Measurements from ENCODE around the gene RNF25. TPM values are rescaled to one million over a fixed set of nuclear protein-coding genes. Genes with fewer than 3 reads are reported as not detected.

The RNF25 gene
- total RNA-seq, 2 experiments from 2014 or later = 14.7 to 17.0 TPM

DNA sequence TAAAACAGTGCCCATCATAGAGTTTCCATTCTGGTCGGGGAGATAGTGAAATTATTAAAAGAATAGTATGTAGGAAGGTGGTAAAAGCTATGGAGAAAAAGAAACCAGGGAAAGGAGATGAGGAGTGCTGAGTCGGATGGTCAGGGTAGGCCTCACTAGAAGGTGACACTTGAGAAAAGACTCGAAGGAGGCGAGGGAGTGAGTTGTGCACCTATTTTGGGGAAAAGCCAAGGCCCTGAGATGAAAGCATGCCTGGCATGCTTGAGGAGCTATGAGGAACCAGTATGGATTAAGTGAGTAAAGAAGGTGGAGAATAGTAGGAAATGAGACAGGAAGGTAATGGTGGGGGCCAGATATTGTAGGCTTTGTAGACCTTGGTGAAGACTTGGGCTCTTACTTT, 31.5 kb upstream of the RNF25 start:
- TF ChIP-seq, protein P1, sequence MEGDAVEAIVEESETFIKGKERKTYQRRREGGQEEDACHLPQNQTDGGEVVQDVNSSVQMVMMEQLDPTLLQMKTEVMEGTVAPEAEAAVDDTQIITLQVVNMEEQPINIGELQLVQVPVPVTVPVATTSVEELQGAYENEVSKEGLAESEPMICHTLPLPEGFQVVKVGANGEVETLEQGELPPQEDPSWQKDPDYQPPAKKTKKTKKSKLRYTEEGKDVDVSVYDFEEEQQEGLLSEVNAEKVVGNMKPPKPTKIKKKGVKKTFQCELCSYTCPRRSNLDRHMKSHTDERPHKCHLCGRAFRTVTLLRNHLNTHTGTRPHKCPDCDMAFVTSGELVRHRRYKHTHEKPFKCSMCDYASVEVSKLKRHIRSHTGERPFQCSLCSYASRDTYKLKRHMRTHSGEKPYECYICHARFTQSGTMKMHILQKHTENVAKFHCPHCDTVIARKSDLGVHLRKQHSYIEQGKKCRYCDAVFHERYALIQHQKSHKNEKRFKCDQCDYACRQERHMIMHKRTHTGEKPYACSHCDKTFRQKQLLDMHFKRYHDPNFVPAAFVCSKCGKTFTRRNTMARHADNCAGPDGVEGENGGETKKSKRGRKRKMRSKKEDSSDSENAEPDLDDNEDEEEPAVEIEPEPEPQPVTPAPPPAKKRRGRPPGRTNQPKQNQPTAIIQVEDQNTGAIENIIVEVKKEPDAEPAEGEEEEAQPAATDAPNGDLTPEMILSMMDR (IDR thresholded peaks at IDR 0.05) = no peak
- Mint-ChIP-seq H3K36me3 (ENCODE audit: low read depth) (no peaks in the 10 kb centered on the region), H3K9me3 (no peaks in the 10 kb centered on the region), H3K27ac (no peak overlapping the region), H3K4me3 (no peak overlapping the region), H3K27me3 (peaks cover 1% of the 10 kb centered on the region), H3K4me1 (ENCODE audit: low read depth) (no peaks in the 10 kb centered on the region)
- ChIA-PET POLR2A (interaction anchor here (1.0 to 1.3 kb wide), 2 partner anchors 14 to 48 kb away, joined by 3 read pairs; no protein-coding TSS in a partner anchor), CTCF (no interaction called here)
- intact Hi-C loops (cut with micrococcal nuclease) = no loop called here
- ATAC-seq (no peak), DNase-seq (no peak)

DNA sequence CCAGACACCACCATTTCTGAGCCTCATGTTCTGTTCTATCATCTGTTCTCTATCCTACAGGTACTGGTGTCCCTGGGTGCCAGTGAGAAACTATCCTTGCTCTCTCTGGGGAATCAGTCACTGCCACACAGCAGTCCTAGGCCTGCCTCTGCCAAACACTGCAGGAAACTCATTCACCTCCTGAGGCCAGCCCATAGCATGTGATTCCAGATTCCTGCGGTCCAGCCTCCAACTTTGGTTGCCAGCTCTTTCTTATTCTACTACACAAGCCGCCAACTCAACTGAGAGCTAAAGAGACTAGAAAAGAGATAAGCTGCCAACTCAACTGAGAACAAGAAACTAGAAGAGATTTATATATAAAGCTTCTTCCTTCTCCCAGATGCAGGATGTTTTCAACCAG, 30.0 kb upstream of the RNF25 start:
- no peaks in the 10 kb centered on the region for H3K36me3 Mint-ChIP-seq (ENCODE audit: low read depth)
- POLR2A ChIA-PET = interaction anchor here (1.3 kb wide), 2 partner anchors 8 to 15 kb away, joined by 3 read pairs; no protein-coding TSS in a partner anchor
- ATAC-seq (no peak), DNase-seq (no peak)
- H3K4me1 Mint-ChIP-seq (ENCODE audit: low read depth) = no peaks in the 10 kb centered on the region
- no peak overlapping the region for H3K27ac Mint-ChIP-seq
- no peaks in the 10 kb centered on the region for H3K9me3 Mint-ChIP-seq
- intact Hi-C loops (cut with micrococcal nuclease) = no loop called here
- no peaks in the 10 kb centered on the region for H3K27me3 Mint-ChIP-seq
- H3K4me3 Mint-ChIP-seq = no peak overlapping the region
- TF ChIP-seq, protein P1 (IDR thresholded peaks at IDR 0.05) = no peak
- CTCF ChIA-PET = interaction anchor here (1.2 to 1.7 kb wide), 3 partner anchors 9 to 146 kb away, joined by 4 to 8 read pairs (median 5); partner anchors contain the start of gene TTLL4

DNA sequence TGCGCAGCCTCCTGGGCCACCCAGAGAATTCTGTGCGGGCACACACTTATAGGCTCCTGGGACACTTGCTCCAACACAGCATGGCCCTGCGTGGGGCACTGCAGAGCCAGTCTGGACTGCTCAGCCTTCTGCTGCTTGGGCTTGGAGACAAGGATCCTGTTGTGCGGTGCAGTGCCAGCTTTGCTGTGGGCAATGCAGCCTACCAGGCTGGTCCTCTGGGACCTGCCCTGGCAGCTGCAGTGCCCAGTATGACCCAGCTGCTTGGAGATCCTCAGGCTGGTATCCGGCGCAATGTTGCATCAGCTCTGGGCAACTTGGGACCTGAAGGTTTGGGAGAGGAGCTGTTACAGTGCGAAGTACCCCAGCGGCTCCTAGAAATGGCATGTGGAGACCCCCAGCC, 27.1 kb upstream of the RNF25 start:
- TF ChIP-seq, protein P1 (IDR thresholded peaks at IDR 0.05) = no peak
- CTCF ChIA-PET = interaction anchor here (1.4 to 2.7 kb wide), 2 partner anchors 12 to 112 kb away, joined by 4 to 9 read pairs; no protein-coding TSS in a partner anchor
- POLR2A ChIA-PET = no interaction called here
- no peak overlapping the region for H3K27ac Mint-ChIP-seq
- H3K4me3 Mint-ChIP-seq = no peak overlapping the region
- no peak for ATAC-seq
- no peaks in the 10 kb centered on the region for H3K27me3 Mint-ChIP-seq
- no peak for DNase-seq
- no peaks in the 10 kb centered on the region for H3K36me3 Mint-ChIP-seq (ENCODE audit: low read depth)
- H3K9me3 Mint-ChIP-seq = no peaks in the 10 kb centered on the region
- intact Hi-C loops (cut with micrococcal nuclease) = no loop called here
- H3K4me1 Mint-ChIP-seq (ENCODE audit: low read depth) = no peaks in the 10 kb centered on the region

DNA sequence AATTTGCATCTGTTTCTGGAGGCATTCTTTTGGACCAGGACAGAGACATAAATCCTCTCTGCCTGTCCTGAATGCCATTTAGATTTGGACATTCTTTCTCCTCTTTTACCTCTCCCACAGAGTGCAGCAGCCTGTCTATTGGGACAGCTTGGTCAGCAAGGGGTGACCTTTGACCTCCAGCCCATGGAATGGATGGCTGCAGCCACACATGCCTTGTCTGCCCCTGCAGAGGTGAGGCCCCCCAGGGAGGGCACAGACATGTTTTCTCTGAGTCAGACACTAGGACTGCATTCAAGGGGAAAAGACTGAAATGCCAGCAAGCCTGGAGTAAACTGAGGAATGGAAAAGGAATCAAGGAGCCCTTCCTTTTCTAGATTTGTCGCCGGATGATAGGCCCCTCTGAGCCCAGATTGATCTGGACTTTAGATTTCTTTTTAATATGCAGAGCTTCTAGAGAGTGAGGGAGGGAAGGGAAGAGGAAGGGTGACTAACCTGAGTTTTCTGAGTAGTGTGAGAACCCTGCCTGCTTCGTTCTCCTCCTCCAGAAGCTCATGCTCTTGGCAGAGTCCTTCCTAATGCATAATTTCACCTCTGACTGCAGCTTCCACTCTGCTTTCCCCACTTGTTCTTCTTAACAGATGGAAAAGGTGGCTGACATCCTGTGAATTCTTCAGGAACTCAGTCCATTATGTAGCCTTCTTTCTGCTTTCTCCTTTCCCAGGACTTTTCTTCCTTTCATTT, 22.8 kb upstream of the RNF25 start:
- Mint-ChIP-seq H3K36me3 (ENCODE audit: low read depth) (no peaks in the 10 kb centered on the region), H3K27ac (no peak overlapping the region), H3K27me3 (no peaks in the 10 kb centered on the region), H3K4me1 (ENCODE audit: low read depth) (no peaks in the 10 kb centered on the region), H3K9me3 (no peaks in the 10 kb centered on the region), H3K4me3 (no peak overlapping the region)
- POLR2A ChIA-PET = no interaction called here
- TF ChIP-seq, protein P1 (IDR thresholded peaks at IDR 0.05) = no peak
- ATAC-seq (no peak), DNase-seq (no peak)
- CTCF ChIA-PET = interaction anchor here (3.2 kb wide), 1 partner anchor 16 kb away, joined by 11 read pairs; the partner anchor contains the start of gene TTLL4
- intact Hi-C loops (cut with micrococcal nuclease) = no loop called here

DNA sequence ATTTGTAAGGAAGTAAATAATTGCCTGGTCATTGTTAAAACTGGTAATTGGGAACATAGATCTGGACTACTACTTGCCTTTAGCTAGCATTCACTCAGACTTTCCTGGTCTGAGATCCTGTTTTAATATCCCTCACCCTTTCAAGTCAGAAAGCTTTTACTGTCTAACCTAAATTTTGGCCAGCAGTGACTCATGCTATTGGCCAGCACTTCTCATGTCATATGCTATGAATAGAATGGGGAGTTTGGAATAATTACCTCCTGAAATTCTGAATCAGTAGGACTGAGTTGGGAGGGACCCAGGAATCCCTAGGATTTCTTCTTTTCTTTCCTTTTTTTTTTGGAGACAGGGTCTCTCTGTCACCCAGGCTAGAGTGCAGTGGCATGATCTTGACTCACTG, 19.4 kb upstream of the RNF25 start:
- intact Hi-C loops (cut with micrococcal nuclease) = no loop called here
- Mint-ChIP-seq H3K9me3 (no peaks in the 10 kb centered on the region), H3K4me1 (ENCODE audit: low read depth) (peaks cover 2% of the 10 kb centered on the region), H3K27ac (no peak overlapping the region), H3K4me3 (no peak overlapping the region), H3K36me3 (ENCODE audit: low read depth) (no peaks in the 10 kb centered on the region), H3K27me3 (no peaks in the 10 kb centered on the region)
- POLR2A ChIA-PET = no interaction called here
- DNase-seq (no peak), ATAC-seq (no peak)
- TF ChIP-seq, protein P1 (IDR thresholded peaks at IDR 0.05) = no peak
- CTCF ChIA-PET = interaction anchor here (1.4 to 1.7 kb wide), 2 partner anchors 32 to 156 kb away, joined by 3 to 4 read pairs; partner anchors contain the start of genes BCS1L and ZNF142

All from activated CD8-positive, alpha-beta T cell treated with anti-CD3 and anti-CD28 coated beads for 36 hours (primary cell).